COR-L47 (cell line): Measurements from ENCODE around the gene RAB31.
"Not testable (repeated sequence)": the region's sequence is repeated elsewhere in the genome, so short reads cannot be mapped to it uniquely, and the experiment has no call there.

ENCODE experiments used
- DNase-seq: peaks from one replicate; lab custom pipeline; 2025; lab: John Stamatoyannopoulos, UW

The RAB31 gene

DNA sequence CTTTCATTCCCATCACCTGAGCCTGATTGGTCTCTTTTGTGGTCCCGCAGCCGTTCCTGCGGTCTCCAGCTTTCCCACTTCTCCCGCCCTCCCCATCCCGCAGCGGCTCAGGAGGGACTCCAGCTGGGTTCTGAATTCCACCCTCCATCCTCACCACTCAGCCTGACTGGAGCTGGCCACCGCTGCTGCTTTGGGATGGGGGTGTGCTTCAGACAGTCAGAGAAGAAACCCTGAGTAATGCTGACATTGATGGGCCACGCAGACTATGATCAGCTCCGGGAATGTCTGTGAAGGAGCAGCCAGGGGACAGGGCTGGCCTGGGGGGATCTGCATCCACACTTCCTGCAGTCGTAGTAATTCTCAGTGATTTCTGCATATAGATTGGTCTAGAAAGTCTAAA lies 131.8 kb downstream of the RAB31 start:
- no peak for DNase-seq

DNA sequence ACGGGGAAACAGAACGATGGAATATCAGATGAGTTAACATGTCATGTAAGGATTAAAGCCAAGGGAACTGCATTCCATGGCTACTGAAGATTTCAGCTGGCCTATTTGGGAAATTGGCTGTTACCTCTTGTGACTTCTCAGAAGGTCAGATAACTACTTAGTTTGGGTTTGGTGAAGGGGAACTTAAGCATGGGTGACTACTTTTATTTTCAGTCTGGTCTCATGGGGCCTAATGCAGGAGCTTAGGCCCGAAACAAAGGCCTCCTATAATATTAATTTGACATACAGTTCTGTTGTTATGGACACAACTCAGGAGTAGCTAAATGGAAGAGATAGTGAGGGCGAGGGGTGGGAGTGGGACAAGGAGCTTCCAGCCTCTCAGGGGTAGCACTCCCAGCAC lies 133.7 kb downstream of the RAB31 start:
- DNase-seq = no peak

DNA sequence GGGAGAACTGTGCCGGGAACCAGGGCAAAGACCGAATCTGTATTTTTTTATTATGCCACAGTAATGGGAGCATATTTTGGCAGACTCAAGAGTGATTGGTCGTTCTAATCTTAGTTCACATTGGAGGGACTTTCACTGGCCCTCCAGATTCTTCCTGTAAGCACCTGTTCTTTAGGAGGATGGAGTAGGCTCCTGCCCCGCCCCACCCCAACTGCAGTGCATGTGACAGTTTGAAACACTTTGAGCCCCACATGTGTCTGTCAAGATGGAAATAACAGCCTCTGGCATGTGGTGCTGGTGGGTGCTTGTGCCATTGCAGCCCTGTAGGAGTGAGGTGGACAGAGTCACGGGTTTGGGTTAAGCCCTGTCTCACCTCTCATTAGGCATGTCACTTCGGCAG lies 134.3 kb downstream of the RAB31 start:
- DNase-seq = no peak

DNA sequence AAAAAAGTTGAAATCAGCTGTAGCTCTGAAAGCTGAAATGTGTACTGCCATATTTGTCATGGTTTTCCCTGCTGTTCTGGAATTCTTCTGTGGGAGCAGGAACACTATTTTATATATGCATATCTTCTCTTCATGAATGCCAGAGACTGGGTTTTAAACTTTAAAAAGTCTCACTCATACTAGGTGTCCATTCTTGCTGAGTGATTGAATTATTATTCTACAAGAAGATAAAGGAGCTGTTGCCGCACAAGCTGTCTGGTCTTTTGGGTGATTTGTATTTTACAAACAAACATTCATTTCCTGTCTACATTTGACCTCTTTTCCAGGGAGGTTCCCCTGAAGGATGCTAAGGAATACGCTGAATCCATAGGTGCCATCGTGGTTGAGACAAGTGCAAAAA lies 137.2 kb downstream of the RAB31 start:
- no peak for DNase-seq

DNA sequence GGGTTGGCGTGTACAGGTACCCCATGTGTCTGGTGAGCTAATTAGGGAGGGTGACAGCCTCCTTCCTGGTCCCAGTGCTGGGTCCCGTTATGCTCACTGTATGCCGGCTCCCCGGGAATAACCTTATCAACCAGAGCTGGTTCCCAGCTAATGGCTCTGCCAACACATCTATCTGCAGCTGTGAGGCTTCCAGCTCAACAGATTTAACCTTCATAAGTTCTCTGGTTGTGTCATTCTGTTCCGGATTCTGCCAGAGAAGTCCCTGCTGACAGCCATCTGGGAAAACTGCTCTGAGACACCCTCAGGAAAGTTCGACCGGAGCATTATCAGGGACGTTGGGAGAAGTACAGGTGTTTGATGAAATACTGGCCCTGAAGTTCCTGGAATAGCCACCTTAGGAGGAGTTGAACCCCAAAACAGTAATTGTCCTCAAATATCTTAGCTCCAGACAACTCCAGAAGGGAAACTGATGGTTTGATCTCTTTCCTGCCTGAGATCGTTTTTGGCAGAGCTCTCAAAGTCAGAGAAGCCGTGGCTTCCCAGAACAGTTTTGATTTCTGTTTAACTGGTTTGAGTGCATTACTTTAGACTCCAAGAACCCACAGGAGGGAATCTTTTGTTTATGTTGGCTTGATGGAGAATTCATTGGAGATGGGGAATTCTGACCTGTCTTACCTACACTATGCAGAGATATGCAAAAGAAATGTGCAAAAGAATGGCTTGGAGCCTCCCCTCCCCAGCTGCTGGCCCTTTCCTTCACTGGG lies 138.2 kb downstream of the RAB31 start:
- no peak for DNase-seq

DNA sequence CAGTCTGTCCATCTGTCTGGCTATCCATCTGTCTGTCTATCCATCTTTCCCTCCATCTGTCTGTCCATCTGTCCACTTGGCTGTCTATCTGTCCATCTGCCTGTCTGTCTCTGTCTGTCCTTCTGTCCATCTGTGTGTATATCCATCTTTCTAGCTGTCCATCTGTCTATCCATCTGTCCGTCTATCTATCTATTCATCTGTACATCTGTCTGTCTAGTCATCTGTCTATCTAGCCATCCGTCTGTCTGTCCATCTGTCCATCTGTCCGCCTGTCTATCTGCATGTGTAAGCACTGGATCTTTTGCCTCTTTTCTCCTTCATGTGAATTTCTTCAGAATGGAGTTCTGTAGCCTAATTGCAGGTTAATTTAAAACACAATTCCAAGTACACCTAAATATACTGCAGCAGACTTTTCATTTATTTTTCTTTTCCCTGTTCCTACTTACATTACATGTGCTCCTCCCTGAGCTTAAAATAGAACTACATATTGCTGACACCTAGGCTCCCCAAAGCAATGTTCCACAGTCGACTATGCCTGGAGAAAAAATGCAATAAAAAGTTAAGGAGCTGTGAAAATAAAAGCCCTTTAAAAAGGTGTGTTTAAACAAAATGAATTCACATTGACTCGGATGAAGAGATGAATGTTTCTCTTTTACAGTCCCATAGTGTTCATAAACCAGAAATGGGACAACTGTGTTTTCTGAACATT lies 140.2 kb downstream of the RAB31 start:
- no peak for DNase-seq

DNA sequence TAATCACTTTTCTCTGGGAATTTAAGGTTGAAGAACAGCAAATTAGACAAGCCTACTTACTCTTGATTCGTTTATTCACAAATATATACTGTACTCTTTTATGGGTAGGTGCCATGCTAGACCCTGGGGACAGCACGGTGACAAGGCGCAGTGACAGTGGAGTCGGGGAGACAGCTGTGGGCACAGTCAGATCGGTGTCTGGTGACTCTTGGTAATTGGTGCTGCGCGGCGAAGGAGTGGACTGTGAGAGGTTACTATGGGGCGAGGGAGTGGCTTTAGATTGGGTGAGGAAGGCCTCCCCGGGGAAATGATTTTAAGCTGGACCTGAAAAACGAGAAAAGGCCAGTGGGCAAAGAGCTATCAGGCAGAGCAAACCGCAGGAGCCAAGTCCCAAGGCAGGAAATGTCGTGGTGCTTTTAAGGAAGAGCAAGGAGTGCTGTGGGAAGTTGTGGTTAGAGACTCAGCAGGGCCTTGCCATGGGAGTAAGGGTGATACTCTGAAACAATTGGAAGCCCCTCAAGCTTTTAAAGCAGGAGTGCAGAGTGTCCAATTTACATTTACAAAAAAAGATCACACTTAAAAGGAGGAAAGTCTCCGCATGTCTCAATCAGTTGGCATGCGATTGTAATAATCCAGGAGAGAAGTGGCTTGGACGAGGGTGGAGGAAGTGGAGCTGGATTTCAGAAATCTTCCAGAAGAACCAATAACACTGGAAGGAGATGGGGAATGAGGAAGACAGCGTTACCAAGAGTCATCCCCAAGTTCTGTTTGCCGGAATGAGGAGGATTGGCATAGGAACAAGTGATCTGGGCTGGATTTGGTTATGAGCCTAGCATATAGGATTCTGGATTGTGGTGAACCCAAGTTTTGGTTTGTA lies 141.5 kb downstream of the RAB31 start:
- DNase-seq = no peak

DNA sequence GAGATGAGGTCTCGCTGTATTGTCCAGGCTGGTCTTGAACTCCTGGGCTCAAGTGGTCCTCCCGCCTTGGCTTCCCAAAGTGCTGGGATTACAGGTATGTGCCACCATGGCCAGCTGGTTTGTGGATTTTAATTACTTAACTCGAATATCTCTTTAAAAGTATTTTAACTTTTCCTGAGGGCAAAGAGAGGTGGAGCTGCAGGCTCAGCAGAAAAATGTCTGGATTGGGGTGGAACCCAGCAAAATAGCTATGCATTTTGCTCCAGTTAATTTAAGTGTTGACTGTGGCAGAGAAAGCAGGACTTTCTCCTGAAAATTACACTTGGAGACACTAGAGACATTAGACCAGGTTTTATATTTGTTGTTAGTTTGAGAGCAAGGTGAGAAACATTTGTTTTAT lies 142.2 kb downstream of the RAB31 start:
- DNase-seq = no peak

DNA sequence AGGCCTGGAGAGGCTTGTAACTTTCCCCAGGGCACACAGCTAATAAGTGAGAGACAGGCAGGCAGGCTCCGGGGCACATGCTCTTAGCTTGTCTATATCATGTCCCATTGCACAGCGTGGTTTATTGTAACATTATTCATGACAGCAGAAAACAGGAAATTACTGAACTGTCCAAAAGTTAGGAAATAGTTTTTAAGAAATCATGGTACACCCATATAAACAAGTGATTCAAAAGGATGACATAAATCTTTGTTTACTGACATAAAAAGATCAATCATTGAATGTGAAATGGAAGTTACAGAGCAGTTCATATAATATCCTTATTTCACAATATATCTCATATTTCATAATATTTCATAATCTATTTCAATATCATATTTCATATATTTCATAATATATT lies 143.4 kb downstream of the RAB31 start:
- DNase-seq = no peak

DNA sequence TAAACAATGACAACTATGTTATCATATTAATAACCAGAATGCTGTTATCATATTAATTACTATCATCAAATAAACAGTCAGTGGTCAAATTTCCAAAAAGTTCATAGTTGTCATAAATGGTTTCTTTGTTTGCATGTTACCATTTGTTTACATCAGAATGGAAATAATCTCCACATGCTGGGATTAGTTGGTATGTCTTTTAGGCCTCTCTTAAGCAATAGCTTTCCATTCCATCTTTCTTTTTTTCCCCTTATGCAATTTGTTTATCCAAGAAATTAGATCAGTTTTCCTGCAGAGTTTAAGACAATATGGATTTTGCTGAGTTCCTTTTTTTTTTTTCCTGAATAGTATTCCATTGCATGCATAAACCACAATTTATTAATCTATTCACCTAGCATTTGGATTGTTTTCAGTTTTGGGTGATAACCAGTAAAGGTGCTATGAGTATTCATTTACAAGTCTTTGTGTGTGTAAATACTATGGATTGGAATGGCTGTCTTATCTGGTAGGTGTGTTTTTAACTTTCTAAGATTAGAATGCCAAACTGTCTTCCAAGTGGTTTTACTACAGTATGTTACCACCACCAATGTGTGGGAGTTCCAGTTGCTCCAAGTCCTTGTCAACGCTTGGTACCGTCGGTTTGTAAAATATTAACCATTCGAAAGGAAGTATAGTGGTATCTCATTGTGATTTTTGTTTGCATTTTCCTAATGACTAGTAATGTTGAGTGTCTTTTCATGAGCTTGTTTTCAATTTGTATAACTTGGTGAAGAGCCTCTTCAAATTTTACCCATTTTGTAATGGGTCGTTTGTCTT lies 144.4 kb downstream of the RAB31 start:
- no peak for DNase-seq

DNA sequence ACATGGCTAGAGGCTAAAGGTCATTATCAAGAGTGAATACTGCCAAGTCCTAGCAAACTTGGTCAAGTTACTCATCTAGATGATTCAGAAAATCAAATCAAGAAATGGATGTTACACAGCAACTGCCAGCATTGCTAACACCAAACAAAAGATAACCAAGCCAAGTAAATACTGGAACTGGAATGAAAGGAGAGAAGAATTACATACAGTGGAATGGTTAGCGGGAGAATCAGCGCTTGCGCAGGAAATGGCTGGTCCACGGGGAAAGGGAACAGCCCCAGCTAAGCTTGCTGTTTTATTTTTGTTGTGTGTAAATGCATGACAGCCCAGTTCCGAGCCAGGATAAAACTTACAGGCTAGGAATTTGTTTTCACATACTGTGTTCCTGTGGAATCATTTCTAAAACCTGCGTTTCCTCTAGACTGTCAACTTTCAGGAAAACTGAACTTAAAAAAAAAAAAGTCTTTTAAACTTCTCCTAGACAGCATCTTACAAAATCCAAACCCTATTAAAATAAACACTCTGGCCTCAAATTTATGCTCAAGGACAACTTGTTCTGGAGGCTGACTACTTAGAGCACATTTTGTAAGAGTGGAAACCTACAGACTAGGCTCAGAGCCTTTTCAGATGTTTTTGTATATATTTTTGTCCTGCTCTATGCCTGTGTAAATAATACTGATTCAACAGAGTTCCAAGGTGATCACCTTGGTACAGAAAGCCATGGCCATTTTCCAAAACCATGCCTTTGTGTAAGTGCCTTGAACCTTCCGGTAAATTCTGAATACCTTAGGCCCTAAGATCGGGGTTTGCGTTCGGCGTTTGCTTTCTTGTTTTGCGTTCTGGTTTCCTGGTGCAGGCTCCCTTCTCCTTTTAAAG lies 146.9 kb downstream of the RAB31 start:
- no peak for DNase-seq

DNA sequence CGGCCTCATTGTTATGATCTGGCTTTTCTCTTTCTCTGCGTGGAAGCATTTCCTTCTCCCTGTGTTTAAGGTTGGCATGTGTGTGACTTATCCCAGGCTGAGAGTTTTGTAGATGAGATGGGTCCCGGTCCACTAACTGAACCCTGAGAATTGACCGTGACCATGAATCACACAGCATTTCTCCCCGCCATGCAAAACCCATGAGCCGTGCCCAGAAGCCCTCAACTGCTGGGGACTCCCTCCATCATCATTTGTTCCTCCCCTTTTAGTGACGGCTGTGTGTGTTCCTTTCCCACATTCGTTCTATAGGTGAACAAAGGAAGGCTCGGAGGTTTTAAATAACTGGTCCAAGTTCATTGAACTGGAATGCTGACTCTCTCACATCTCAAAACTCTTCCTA lies 147.6 kb downstream of the RAB31 start:
- DNase-seq = no peak

DNA sequence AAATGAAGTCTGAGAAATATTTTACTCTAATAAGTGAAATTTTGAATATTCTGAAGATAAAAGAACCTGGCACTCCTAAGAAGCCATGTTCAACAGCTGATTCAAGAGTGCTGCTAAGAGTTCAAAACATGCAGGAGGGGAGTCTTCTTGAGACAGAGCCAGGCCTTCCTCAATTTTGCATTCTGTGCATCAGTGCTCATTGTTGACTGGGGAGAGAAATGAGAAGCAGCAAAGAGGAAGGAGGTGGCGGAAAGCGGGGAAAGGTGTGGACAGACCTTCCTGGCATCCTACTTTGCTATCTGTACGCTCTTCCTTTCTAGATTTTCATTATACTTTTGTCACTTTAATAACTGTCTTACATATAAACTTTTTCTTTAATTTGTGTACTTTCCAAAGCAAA lies 148.0 kb downstream of the RAB31 start:
- DNase-seq = no peak

DNA sequence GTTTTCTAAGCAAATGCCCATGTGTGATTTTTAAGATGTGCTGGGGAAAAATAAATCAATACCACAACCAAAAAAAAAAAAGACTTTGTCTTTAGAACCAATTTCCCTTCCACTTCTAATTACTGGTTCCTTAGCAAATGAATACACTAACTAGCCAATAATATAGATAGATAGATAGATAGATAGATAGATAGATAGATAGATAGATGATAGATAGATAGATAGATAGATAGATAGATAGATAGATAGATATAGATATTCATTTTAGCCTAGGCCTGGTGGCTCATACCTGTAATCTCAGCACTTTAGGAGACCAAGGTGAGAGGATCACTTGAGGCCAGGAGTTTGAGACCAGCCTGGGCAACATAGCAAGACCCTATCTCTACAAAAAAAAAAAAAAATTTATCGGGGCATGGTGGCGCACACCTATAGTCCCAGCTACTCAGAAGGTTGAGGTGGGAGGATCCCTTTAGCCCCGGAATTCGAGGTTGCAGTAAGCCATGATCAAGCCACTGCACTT lies 149.4 kb downstream of the RAB31 start:
- not testable (repeated sequence) for DNase-seq

DNA sequence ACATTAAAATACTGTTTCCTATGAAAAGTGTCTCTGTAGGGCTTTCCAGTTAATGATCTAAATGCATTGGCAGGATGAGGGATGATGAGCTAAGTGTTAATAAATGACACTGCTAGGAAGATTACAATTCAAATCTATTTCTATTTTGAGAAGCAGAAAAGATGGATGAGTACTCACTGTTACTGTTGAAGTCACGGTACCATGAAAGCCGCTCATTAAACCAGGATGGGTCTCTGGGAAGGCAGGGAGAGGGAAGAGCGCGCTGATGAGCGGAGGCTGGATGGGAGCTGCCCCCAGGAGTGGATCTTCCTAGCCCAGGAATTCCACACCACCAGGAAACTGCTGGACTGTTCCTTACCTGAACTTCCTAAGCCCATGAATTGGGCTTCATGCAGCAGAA lies 150.5 kb downstream of the RAB31 start:
- DNase-seq = no peak

DNA sequence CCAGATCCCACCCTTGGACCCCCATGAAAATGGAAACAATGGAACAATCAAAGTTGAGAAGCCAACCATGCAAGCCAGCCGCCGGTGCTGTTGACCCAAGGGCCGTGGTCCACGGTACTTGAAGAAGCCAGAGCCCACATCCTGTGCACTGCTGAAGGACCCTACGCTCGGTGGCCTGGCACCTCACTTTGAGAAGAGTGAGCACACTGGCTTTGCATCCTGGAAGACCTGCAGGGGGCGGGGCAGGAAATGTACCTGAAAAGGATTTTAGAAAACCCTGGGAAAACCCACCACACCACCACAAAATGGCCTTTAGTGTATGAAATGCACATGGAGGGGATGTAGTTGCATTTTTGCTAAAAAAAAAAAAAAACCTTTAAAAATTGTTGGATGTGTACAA lies 151.1 kb downstream of the RAB31 start:
- DNase-seq = no peak

DNA sequence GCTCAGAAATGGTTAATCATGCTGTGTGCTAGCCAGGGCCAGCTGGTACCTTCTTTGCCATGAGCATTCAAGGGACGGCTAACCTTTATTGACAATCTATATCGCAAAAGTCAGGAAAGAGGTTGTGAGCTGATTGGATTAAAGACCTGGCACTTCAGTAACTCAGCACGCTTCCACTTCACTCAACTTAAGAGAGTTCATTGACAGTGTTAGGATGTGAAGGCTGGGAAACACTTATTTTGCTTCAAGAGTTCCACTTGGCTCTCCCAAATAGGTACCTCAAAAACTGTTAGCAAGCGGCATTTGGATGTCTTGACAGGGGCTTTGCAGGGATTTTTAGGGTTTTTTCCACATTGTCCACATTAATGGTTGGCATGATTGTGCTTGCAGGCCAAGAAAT lies 152.6 kb downstream of the RAB31 start:
- no peak for DNase-seq

DNA sequence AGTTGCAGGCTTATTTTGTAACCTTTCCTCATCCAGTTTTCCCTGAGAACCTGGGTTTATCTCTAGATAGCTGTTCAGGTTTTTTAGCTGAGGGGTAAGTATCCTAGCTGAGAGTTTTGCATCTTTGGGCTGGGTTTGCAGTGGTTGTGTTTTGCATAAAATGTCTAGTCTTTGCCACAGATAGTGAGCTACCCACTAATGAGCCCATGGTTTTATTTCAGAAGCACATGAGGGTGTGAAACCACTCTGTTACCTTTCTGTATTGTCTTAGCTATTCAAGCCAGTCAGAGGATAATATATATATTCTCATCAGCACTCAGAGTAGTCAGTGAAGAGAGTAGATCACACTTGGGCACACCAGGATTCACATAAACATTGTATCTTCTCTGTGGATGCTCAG lies 153.1 kb downstream of the RAB31 start:
- DNase-seq = no peak

DNA sequence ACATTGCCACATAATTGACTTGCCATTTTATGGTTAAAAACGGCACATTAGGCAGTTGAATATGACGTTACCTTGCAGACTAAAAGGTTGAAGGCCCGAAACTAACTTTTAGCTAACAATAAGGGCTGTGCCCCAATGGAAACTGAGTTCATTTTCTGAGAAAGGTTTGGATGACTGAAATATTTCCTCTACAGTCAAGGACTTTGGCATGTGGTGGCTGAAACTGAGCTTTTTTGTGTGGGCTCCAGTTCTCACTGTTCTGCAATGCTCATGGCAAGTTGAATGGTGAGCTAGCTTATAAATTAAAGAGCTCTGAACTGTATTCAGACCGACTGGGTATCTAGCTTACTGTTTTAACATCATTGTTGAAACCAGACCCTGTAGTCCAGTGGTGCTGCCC lies 153.8 kb downstream of the RAB31 start:
- DNase-seq = no peak

DNA sequence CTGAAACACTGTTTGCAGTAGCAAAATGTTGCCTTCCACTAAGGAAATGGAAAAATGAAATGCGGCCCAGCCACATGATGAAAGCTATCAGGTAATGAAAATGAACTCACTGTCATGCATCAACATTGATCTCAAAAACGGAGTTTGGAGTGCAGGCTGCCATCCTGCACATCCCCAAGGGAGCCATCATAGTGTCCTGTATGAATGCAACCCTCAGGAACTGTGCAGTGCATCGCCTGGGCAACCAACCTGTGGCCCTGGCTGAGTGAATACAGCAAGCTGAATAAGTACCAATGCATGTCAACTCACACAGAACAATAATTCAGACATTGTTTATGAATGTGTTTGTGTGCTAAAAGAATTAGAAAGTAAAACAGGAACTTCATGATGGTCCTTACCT lies 154.6 kb downstream of the RAB31 start:
- no peak for DNase-seq

DNA sequence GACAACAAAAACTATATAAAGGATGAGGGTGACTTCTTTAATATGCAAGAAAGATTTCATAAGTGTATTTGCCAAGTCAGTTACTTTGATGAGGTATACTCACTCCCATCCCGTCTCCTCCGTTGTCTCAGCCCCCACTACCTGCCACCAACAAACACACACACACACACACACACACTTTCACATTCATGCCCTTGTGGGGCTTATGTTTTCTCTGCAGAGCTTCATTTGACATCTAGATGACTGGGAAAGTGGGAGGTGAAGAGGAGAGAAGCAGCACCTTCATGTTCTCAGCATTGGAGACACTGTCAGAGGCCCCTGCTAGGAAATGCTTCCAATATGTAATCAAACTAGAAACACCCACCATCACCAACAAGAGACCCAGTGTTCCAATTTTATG lies 155.2 kb downstream of the RAB31 start:
- no peak for DNase-seq
